Measurements from ENCODE around the gene SHISA3.
"Not testable (repeated sequence)": the region's sequence is repeated elsewhere in the genome, so short reads cannot be mapped to it uniquely, and the experiment has no call there.

The SHISA3 gene

DNA sequence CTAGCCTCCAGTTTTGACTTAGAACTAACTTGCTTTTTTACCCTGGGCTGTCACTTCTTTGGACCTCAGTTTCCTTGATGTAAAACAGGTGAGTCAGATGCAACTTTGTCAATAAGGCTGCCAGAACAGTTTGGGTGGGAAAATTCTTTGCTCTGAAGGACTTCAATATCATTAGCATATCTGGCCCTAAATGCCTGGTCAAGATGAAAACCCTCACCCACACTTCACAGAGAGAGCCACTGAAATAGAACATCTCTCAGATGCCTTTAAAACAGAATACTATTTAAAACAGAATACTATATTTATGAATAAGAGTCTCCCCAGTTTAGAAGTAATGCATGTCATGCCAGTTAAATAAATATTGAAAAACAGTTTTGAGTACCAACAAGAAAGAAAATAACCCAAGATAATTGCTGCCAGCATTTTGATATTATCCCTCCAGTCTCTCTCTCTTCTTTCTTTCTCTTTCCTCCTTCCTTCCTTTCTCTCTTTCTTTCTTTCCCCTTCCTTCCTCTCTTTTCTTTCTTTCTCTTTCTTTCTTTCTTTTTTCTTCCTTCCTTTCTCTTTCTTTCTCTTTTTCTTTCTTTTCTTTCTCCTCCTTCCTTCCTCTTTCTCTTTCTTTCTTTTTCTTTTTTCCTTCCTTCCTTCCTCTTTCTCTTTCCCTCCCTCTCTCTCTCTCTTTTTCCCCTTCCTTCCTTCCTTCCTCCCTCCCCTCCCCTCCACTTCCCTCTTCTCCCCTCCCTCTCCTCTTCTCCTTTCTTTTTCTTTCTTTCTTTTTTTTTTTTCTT lies 32.8 kb upstream of the SHISA3 start:
- Histone ChIP-seq H3K4me3 (ENCODE audit: low read depth, low read length) (no peak overlapping the region), H3K4me1 (ENCODE audit: control insufficient read depth, insufficient read depth, low read length) (no peaks in the 10 kb centered on the region), H3K9me3 (ENCODE audit: control insufficient read depth, insufficient read depth, low read length) (no peaks in the 10 kb centered on the region), H3K27me3 (ENCODE audit: control insufficient read depth, insufficient read depth, low read length) (no peaks in the 10 kb centered on the region), H3K9ac (ENCODE audit: low read depth, low read length) (no peak overlapping the region), H3K36me3 (ENCODE audit: control insufficient read depth, insufficient read depth, low read length) (no peaks in the 10 kb centered on the region)

DNA sequence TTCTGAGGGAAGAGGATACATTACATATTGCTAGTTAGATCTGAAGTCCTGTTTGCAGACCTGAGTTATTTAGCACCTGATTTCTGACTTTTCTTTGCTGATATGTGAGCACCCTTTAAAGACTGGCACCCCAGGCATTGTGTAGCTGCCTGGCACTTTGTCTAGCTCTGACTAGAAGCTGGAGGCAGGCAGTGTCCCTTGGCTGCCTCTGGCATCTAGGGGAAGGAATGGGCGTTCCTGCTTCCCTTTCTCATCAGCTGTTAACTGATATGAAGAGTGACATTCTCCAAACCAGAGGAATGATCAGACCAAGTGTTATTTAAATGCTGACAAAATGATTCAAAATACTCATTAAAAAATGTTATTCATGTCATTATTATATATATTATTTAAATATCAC lies 30.3 kb upstream of the SHISA3 start:
- no peaks in the 10 kb centered on the region for H3K4me1 ChIP-seq (ENCODE audit: control insufficient read depth, insufficient read depth, low read length)
- H3K4me3 ChIP-seq (ENCODE audit: low read depth, low read length), result no peak overlapping the region
- H3K27me3 ChIP-seq (ENCODE audit: control insufficient read depth, insufficient read depth, low read length), result no peaks in the 10 kb centered on the region
- H3K9me3 ChIP-seq (ENCODE audit: control insufficient read depth, insufficient read depth, low read length), result no peaks in the 10 kb centered on the region
- no peak overlapping the region for H3K9ac ChIP-seq (ENCODE audit: low read depth, low read length)
- no peaks in the 10 kb centered on the region for H3K36me3 ChIP-seq (ENCODE audit: control insufficient read depth, insufficient read depth, low read length)

DNA sequence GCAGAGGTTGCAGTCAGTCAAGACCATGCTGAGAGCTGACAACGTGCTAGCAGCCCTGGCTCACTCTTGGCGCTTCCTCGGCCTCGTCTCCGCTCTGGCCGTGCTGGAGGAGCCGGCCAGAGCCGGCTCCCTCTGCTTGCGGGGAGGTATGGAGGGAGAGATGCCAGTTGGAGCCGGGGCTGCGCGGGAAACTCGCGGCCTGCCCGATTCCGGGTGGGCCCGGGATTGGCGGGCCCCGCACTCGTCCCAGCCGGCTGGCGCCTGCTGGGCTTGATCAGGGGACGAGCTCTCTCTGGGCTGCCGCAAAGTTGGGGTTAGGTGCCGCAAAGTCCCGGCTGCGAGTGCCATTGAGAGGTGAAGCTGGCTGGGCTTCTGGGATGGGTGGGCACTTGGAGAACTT lies 27.8 kb upstream of the SHISA3 start:
- Histone ChIP-seq H3K9me3 (ENCODE audit: control insufficient read depth, insufficient read depth, low read length) (no peaks in the 10 kb centered on the region), H3K27me3 (ENCODE audit: control insufficient read depth, insufficient read depth, low read length) (no peaks in the 10 kb centered on the region), H3K4me3 (ENCODE audit: low read depth, low read length) (no peak overlapping the region), H3K36me3 (ENCODE audit: control insufficient read depth, insufficient read depth, low read length) (no peaks in the 10 kb centered on the region), H3K4me1 (ENCODE audit: control insufficient read depth, insufficient read depth, low read length) (no peaks in the 10 kb centered on the region), H3K9ac (ENCODE audit: low read depth, low read length) (no peak overlapping the region)

DNA sequence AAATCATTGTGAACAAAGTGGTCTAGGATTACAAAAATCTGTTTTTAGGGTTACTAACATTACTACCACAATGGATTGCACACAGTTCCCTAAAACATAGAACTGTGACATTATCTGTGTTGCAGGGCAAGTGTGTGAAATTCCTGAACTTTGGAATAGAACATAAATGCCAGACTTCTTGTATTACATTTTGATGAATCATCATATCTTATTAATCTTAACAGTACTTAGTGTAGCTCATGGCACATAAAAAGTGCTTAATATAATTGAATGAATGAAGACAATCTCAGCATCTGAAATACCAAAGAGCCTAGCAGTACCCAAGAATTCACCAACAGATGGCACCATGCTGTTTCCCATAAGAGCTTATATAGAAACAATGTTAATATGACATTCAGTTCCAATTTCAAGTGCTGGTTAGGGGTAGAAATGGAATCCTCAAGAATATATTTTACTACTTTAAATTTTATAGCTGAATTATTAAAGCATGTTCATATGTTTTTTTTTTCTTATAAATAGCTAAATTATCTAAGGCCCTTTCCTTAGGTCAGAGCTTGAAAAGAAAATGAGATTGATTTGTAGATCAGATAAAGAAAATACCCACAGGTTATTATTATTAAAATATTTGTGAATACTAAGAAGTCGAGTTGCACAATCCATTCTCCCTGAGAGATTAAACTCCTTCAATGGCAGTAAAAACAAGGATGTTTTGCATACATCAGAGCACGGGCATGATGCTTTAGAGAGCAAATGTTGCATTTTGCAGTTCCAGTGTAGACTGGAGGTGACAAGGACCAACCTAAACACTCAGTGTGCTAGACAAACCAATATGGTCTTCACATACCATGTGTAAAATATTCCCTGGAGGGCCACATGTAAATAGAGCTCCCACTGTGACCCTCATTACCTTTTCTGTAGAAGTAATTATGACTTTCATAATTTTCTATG lies 25.7 kb upstream of the SHISA3 start:
- Histone ChIP-seq H3K9ac (ENCODE audit: low read depth, low read length) (no peak overlapping the region), H3K36me3 (ENCODE audit: control insufficient read depth, insufficient read depth, low read length) (no peaks in the 10 kb centered on the region), H3K9me3 (ENCODE audit: control insufficient read depth, insufficient read depth, low read length) (no peaks in the 10 kb centered on the region), H3K4me3 (ENCODE audit: low read depth, low read length) (no peak overlapping the region), H3K4me1 (ENCODE audit: control insufficient read depth, insufficient read depth, low read length) (no peaks in the 10 kb centered on the region), H3K27me3 (ENCODE audit: control insufficient read depth, insufficient read depth, low read length) (no peaks in the 10 kb centered on the region)

DNA sequence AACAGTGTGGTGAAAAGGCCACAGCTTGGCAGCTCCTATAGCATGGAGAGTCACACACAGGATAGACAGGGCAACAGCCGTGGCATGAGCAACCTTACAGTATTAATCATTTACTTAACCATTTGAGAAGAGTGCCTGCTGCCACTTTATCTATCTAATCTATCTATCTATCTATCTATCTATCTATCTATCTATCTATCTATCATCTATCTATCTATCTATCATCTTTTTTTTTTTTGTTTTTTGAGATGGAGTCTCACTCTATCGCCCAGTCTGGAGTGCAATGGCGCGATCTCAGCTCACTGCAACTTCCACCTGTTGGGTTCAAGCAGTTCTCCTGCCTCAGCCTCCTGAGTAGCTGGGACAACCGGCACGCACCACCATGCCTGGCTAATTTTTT lies 25.0 kb upstream of the SHISA3 start:
- not testable (repeated sequence) for H3K4me1 ChIP-seq (ENCODE audit: control insufficient read depth, insufficient read depth, low read length); H3K27me3 ChIP-seq (ENCODE audit: control insufficient read depth, insufficient read depth, low read length); H3K4me3 ChIP-seq (ENCODE audit: low read depth, low read length); H3K9me3 ChIP-seq (ENCODE audit: control insufficient read depth, insufficient read depth, low read length); H3K9ac ChIP-seq (ENCODE audit: low read depth, low read length); H3K36me3 ChIP-seq (ENCODE audit: control insufficient read depth, insufficient read depth, low read length)

DNA sequence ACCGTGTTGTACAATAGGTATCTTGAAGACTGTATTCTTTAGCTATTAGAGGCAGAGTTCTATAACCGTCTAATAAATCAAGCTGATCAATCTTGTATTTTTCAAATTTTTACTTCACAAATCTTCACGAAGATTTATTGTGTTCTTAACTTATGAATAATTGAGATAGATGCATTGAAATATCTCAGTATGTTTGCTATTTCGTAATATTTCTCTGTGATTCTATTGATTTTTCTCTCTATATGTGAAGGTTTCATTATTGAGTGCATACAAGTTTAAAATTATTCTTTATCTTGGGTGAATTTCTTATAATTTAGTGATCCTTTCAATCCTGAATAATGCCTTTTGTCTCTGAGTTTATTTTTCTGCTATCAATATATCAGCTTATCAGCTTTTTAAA lies 19.8 kb upstream of the SHISA3 start:
- H3K27me3 ChIP-seq (ENCODE audit: control insufficient read depth, insufficient read depth, low read length), result no peaks in the 10 kb centered on the region
- H3K36me3 ChIP-seq (ENCODE audit: control insufficient read depth, insufficient read depth, low read length), result no peaks in the 10 kb centered on the region
- no peak overlapping the region for H3K4me3 ChIP-seq (ENCODE audit: low read depth, low read length)
- no peak overlapping the region for H3K9ac ChIP-seq (ENCODE audit: low read depth, low read length)
- H3K9me3 ChIP-seq (ENCODE audit: control insufficient read depth, insufficient read depth, low read length), result no peaks in the 10 kb centered on the region
- no peaks in the 10 kb centered on the region for H3K4me1 ChIP-seq (ENCODE audit: control insufficient read depth, insufficient read depth, low read length)

DNA sequence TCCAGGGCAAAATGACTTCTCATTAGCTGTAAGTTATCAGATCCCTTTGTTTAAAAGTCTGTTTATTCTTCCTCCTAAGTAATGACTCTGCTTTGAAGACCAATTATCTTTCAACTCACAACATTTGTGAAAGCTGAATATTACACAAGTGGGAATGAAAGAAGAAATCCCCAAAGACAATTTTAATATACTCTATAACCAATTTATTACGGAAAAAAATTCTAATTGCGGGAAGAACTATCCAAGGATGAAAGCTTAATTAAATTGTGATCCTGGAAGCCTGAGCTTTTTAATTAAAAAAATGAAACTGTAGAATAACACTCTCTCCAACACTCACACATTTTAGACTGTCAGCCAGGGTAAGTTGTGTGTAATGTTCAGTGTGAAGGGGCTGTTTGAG lies 15.6 kb upstream of the SHISA3 start:
- no peak overlapping the region for H3K4me3 ChIP-seq (ENCODE audit: low read depth, low read length)
- H3K27me3 ChIP-seq (ENCODE audit: control insufficient read depth, insufficient read depth, low read length), result no peaks in the 10 kb centered on the region
- no peak overlapping the region for H3K9ac ChIP-seq (ENCODE audit: low read depth, low read length)
- H3K4me1 ChIP-seq (ENCODE audit: control insufficient read depth, insufficient read depth, low read length), result no peaks in the 10 kb centered on the region
- no peaks in the 10 kb centered on the region for H3K9me3 ChIP-seq (ENCODE audit: control insufficient read depth, insufficient read depth, low read length)
- H3K36me3 ChIP-seq (ENCODE audit: control insufficient read depth, insufficient read depth, low read length), result no peaks in the 10 kb centered on the region

DNA sequence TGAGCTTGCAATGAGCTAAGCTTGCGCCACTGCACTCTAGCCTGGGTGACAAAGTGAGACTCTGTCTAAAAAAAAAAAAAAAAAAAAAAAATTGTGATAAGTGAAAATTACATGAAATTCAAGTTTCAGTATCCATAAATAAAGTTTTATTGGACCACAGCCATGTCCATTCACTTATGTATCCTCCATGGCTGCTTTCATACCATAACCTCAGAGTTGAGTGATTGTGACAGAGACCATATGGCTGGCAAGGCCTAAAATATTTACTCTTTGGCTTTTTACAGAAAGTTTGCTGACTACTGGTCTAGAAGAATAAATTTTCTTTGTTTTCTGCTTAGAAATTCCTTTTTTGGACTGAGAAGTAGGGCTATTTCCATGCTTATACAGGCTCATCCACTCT lies 11.8 kb upstream of the SHISA3 start:
- no peaks in the 10 kb centered on the region for H3K9me3 ChIP-seq (ENCODE audit: control insufficient read depth, insufficient read depth, low read length)
- H3K27me3 ChIP-seq (ENCODE audit: control insufficient read depth, insufficient read depth, low read length), result no peaks in the 10 kb centered on the region
- H3K4me1 ChIP-seq (ENCODE audit: control insufficient read depth, insufficient read depth, low read length), result peaks cover under 1% of the 10 kb centered on the region
- H3K36me3 ChIP-seq (ENCODE audit: control insufficient read depth, insufficient read depth, low read length), result no peaks in the 10 kb centered on the region
- no peak overlapping the region for H3K9ac ChIP-seq (ENCODE audit: low read depth, low read length)
- no peak overlapping the region for H3K4me3 ChIP-seq (ENCODE audit: low read depth, low read length)

DNA sequence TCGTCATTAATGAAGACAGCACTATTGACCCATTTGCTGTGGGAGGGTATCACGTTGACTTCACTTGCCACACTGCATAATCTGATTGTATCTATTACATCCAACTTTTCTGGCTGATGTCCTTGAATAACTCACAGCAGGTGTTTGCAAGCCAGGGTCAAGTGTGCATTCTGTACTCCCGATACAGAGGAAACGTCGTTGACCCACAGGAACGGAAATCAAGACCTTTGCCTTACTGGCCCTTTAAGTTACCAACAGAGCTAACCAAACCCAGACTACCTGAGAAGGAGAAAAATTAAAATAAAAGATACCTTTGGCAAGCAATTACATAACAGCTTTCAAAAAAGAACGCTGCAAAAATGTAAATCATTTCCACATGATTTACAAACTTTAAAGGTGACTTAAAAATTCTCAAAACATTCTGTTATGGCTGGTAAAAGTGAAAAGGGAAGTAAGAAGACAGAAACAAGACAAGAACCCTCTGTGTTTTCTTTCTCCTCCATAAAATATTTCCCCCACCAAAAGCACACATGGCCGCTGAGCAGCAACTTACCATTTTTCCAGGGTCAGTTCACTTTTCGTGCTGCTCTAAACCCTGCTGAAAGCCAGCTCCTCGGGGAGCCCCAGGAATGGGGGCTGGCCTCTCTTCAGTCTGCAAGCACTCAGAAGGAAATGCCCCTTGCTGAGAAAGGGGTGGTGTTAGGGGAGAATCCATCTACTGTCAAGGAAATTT lies 6.5 kb upstream of the SHISA3 start:
- peaks cover 22% of the 10 kb centered on the region for H3K27me3 ChIP-seq (ENCODE audit: control insufficient read depth, insufficient read depth, low read length)
- peaks cover 10% of the 10 kb centered on the region for H3K4me1 ChIP-seq (ENCODE audit: control insufficient read depth, insufficient read depth, low read length)
- no peaks in the 10 kb centered on the region for H3K9me3 ChIP-seq (ENCODE audit: control insufficient read depth, insufficient read depth, low read length)
- no peak overlapping the region for H3K9ac ChIP-seq (ENCODE audit: low read depth, low read length)
- no peak overlapping the region for H3K4me3 ChIP-seq (ENCODE audit: low read depth, low read length)
- no peaks in the 10 kb centered on the region for H3K36me3 ChIP-seq (ENCODE audit: control insufficient read depth, insufficient read depth, low read length)

DNA sequence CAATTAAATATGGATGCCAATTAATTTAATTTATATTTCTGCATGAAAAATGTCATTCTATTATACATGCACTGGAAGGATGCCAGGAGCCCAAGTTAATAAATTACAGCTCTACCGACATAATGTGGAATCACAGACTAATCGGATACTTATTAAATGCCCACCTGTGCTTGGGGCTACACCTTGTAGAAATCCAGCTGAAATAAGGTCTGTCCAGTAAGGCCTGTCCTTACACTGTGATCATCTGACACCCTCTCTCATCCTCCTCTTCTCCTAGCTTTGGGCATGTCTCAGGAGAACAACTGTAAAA lies 6.0 kb upstream of the SHISA3 start:
- Histone ChIP-seq H3K9me3 (ENCODE audit: control insufficient read depth, insufficient read depth, low read length) (no peaks in the 10 kb centered on the region), H3K9ac (ENCODE audit: low read depth, low read length) (no peak overlapping the region), H3K4me1 (ENCODE audit: control insufficient read depth, insufficient read depth, low read length) (peaks cover 11% of the 10 kb centered on the region), H3K4me3 (ENCODE audit: low read depth, low read length) (no peak overlapping the region), H3K27me3 (ENCODE audit: control insufficient read depth, insufficient read depth, low read length) (peaks cover 27% of the 10 kb centered on the region), H3K36me3 (ENCODE audit: control insufficient read depth, insufficient read depth, low read length) (no peaks in the 10 kb centered on the region)

DNA sequence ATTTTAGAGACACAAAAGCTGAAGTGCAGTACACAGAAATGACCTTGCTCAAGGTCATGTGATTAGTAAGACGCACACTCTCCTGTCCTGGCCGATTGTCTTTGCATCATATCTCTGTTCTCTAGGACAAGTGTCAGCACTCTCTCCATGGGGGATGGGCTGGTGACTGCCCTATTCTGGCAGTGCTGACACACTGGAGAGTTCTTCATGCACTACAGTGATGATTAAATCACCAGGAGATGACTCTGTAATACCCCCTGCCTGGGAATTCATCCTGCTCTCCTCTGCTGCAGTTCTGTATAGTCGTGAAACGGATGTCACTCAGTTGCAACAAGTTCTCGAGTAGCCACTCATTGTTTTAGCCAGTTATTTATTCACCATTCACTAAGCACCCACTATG lies 5.3 kb upstream of the SHISA3 start:
- no peaks in the 10 kb centered on the region for H3K36me3 ChIP-seq (ENCODE audit: control insufficient read depth, insufficient read depth, low read length)
- no peak overlapping the region for H3K9ac ChIP-seq (ENCODE audit: low read depth, low read length)
- H3K4me3 ChIP-seq (ENCODE audit: low read depth, low read length), result no peak overlapping the region
- H3K27me3 ChIP-seq (ENCODE audit: control insufficient read depth, insufficient read depth, low read length), result peaks cover 34% of the 10 kb centered on the region
- peaks cover 14% of the 10 kb centered on the region for H3K4me1 ChIP-seq (ENCODE audit: control insufficient read depth, insufficient read depth, low read length)
- no peaks in the 10 kb centered on the region for H3K9me3 ChIP-seq (ENCODE audit: control insufficient read depth, insufficient read depth, low read length)
